C4-2B (cell line): ENCODE results near the gene TPM4.

Experiments
- CTCF ChIP-seq: fragments of 450-650 bp; conservative IDR thresholded peaks from 2 replicates; pipeline ENCODE4 v1.5.1; 2017; ENCODE audit warnings: mild to moderate bottlenecking
- ZFX ChIP-seq: fragments of 450-650 bp; IDR thresholded peaks from 2 replicates; pipeline ENCODE4 v1.6.1; 2017

- no peak for TF ChIP-seq CTCF
- no peak for TF ChIP-seq ZFX
Observed at GRCh38 chr19:16052353-16052752, 23.9 kb upstream of the TPM4 start.
